ENCODE measurements around the gene NOX5.
"Not testable (repeated sequence)": the region's sequence is repeated elsewhere in the genome, so short reads cannot be mapped to it uniquely, and the experiment has no call there.

The NOX5 gene, protein sequence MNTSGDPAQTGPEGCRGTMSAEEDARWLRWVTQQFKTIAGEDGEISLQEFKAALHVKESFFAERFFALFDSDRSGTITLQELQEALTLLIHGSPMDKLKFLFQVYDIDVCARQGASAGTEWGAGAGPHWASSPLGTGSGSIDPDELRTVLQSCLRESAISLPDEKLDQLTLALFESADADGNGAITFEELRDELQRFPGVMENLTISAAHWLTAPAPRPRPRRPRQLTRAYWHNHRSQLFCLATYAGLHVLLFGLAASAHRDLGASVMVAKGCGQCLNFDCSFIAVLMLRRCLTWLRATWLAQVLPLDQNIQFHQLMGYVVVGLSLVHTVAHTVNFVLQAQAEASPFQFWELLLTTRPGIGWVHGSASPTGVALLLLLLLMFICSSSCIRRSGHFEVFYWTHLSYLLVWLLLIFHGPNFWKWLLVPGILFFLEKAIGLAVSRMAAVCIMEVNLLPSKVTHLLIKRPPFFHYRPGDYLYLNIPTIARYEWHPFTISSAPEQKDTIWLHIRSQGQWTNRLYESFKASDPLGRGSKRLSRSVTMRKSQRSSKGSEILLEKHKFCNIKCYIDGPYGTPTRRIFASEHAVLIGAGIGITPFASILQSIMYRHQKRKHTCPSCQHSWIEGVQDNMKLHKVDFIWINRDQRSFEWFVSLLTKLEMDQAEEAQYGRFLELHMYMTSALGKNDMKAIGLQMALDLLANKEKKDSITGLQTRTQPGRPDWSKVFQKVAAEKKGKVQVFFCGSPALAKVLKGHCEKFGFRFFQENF

DNA sequence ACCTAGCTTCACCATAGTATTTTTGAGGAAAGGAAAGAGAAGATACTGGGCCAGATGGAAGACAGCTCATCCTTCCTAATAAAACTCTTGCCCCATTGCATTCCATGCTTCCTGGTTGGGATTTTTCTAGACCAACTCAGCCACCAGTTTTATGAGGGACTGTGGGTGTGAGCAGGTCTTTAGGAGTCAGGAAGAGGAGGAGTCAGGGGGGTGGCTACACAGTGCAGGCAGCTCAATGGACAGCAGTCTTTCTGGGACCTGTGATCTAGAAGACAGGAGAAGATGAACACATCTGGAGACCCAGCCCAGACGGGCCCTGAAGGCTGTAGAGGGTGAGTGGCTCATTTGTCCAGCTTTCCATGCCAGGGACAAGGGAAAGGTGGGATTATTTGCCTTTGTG, at the start of gene NOX5:
Gene NOX5 (plus strand): TSS at position 242 of the 400 bp plus-strand sequence. CDS start 41 bp downstream, at position 283.
- no peak for DNase-seq

DNA sequence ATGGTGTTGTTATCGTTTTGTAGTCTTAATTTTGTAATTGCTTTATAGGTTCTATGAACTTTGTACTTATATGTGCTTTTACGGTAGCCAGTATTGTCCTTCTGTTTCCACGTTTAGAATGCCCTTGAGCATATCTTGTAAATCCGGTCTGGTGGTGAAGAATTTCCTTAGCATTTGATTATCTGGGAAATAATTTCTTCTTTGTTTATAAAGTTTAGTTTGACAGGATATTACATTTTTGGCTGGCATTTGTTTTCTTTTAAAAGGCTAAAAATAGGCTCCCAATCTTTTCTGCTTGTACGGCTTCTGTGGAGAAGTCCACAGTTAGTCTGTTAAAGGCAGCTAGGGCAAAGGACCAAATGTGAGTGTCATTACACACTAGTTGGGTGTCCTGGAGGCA, 47.5 kb upstream of the NOX5 start:
- no peak for DNase-seq

GRCh38 chr15:68967948-68968347, 46.5 kb upstream of the NOX5 start:
- no peak for DNase-seq

DNA sequence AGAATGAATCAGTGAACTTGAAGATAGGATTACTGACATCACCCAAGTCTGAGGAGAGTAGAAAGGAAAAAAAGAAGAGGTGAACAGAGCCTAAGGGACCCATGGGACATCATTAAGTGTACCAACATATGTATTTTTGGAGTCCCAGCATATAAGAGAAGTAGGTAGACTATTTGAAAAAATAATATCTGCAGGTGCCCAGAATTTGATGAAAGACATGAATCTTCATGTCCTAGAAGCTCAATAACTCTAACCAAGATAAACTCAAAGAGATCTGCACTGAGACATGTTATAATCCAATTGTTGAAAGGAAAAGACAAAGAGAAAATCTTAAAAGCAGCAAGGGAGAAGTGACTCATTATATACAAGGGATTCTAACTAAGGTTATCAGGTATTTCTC, 45.2 kb upstream of the NOX5 start:
- no peak for DNase-seq

DNA sequence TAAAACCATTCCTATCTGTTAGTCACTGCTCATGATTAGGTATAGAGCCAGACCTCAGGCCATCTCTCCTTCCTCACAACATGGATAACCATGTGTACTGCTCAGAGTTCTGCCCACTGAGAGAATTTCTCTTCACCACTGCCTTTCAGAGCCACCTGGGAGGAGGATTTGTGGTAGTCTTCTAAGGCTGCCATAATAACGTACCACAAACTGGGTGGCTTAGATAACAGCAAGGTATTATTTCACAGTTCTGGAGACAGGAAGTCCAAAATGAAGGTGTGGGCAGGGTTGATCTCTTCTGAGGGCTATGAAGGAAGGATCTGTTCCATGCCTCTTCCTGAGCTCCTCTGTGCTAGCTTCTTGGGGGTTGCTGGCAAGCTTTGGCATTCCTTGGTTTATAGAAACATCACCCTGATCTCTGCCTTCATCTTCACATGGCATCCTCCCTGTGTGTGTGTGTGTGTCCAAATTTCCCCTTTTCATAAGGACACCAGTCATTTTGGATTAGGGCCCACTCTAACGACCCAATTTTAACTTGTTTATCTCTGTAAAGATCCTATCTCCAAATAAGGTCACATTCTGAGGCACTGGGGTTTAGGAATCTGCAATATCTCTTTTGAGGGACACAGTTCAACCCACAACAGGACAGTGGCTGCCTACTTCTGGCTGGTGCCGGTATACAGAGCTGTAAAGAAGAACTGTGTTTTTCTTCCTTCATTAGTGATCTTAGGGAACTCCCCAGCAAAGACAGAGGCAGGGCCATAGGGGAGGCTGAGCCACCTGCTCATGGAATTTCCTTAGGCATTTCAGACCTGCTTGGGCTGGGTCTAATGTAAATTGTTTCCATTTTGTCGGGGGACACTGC, 42.1 kb upstream of the NOX5 start:
- no peak for DNase-seq

DNA sequence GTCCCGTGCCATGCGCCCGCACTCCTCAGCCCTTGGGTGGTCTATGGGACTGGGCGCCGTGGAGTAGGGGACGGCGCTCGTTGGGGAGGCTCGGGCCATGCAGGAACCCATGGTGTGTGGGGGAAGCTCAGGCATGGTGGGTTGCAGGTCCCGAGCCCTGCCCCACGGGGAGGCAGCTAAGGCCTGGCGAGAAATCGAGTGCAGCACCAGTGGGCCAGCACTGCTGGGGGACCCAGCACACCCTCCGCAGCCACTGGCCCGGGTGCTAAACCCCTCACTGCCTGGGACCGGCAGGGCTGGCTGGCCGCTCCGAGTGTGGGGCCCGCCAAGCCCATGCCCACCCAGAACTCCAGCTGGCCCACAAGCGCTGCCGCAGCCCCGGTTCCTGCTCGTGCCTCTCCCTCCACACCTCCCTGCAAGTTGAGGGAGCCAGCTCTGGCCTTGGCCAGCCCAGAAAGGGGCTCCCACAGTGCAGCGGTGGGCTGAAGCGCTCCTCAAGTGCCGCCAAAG, 38.8 kb upstream of the NOX5 start:
- not testable (repeated sequence) for DNase-seq

- not testable (repeated sequence) for DNase-seq
Observed at GRCh38 chr15:68977426-68977825, 37.1 kb upstream of the NOX5 start.

DNA sequence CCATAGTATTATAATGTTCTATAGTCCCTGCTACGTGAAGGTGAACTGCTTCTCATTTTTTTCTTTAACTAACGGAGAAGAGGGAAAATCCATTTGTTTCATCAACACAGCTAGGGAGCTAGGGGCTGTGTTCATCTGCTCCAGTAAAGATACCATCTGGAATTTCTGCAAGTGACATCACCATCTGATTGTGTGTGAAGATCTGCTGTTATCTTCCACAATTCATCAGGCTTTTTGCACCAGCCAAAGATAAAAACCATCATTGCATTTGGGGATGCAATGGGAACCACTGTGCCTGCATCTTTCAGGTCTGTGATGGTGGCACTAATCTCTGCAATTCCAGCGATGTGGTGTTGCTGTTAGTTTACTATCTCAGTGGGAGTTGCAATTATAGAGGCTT, 35.5 kb upstream of the NOX5 start:
- DNase-seq, result no peak

GRCh38 chr15:68979816-68980215, 34.7 kb upstream of the NOX5 start:
- DNase-seq, result no peak

DNA sequence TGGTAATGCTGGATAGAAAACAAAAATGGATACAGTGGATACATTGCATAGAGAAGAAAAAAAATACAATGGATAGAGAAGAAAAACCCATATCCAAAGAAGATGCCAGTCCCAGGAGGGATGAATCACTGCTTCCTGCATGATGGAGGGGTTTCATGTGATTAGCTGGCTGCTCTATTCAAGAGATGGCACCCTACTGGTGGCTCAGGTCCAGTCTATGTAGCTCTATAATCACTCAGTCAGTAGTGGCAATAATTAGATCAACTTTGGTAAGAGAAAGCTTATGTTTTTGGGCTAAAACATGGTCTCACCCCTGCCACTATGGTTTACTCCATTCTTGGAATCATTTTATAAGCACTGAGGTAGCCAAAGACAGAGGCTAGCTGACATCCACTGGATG, 33.7 kb upstream of the NOX5 start:
- DNase-seq, result no peak

DNA sequence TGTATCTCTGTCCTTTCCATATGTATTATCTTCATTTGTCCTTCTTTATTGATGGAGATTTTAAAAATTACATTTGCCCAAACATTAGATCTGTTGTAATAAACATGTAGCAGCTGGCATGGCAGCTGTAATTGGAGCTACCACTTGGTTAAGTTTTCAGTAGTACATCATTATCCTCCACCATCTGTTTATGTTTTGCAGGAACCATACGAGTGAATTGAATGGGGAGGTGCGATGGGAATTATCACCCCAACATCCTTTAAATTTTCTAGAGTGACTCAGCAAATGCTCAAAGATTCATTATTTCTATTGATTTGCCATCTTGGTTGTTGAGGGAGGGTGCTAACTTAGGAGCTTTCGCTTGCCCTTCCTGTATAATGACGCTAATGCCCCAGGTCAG, 32.6 kb upstream of the NOX5 start:
- DNase-seq, result no peak

- no peak for DNase-seq
Observed at GRCh38 chr15:68982976-68983563, 31.4 kb upstream of the NOX5 start.

DNA sequence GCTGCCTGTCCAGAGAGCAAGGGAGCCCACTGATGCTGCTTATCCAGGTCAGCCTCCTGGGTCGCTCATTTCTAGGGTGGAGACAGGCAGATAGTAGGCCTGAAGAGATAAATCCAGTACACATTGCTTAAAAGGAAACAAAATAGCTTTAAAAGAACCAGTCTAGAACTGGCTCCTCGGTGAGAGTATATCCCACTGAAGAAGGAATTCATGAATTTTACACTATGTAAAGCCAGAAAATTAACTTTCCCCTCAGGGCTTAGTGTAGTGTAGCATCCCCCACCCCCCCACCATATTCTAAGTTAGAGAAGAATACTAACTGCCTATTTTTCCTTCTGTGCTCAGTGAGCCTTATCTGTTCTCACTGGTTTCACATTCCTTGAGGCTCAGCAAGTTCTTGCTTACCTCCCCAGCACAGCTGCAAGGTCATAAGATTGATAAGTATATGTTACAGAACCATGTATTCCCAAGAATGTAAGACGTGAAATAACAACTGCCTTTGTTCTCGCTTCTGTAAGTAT, 30.5 kb upstream of the NOX5 start:
- DNase-seq, result no peak

GRCh38 chr15:68984586-68984985, 29.9 kb upstream of the NOX5 start:
- no peak for DNase-seq

DNA sequence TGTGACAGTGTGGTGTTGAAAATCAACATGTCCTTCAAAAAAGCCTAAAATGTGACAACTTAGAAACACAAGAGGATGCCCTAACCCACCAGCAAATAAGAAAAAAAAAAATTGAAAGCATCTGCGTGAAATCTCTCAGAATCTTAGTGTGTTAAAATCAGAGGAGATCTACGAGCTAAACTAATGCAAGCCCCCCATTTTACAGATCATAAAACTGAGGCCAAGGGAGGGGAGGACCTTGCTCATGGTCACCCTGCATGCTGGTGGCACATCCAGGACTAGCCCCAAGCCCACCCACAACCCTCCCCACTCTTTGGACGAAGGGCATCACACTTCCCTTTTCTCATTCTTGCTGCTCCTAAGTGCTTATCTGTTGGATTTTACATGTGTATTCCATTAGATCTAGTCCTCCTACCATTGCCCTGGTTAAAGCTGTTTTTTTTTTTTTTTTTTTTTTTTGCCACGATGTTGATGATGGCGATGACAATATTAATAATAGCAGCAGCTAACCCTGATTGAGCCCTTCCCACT, 29.1 kb upstream of the NOX5 start:
- no peak for DNase-seq

DNA sequence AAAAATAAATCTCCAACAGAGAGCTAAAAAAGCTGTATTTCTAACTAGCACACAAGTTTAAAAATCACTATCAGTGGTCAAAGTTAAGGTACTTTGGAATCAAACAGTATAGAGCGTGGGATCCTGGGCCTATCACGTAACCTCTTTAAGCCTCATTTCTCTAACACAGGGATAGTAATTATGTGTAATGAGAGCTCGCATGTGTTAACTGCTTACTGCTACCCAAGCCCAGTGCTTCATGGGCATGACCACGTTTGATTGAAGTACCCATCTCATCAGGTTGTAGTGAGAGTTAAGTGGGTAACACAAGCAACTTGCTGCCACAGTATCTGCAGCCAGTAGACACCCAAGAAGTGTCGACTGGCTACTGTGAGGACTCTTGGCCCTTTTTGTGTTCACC, 28.2 kb upstream of the NOX5 start:
- DNase-seq, result no peak

DNA sequence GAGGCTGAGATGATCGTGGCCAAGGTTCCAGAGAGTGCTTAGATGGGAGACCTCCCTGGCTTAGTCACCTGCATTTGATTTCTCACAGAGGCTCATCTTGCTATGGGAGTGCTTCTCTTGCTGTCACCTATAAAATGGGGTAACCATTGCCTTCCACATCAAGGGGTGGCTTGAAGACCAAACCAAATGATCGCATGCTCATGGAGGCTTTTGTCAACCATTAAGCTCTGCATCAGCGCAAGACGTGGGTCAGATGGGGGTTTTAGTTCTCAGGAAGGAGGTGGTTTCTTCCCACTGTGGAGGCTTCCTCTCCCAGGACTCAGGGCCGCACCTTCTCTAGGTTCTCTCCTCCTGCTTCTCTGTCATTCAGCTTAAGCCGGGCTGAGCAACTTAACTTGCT, 27.4 kb upstream of the NOX5 start:
- no peak for DNase-seq

- no peak for DNase-seq
Observed at GRCh38 chr15:68987676-68988075, 26.8 kb upstream of the NOX5 start.

GRCh38 chr15:68989541-68990230, 24.8 kb upstream of the NOX5 start:
- no peak for DNase-seq

DNA sequence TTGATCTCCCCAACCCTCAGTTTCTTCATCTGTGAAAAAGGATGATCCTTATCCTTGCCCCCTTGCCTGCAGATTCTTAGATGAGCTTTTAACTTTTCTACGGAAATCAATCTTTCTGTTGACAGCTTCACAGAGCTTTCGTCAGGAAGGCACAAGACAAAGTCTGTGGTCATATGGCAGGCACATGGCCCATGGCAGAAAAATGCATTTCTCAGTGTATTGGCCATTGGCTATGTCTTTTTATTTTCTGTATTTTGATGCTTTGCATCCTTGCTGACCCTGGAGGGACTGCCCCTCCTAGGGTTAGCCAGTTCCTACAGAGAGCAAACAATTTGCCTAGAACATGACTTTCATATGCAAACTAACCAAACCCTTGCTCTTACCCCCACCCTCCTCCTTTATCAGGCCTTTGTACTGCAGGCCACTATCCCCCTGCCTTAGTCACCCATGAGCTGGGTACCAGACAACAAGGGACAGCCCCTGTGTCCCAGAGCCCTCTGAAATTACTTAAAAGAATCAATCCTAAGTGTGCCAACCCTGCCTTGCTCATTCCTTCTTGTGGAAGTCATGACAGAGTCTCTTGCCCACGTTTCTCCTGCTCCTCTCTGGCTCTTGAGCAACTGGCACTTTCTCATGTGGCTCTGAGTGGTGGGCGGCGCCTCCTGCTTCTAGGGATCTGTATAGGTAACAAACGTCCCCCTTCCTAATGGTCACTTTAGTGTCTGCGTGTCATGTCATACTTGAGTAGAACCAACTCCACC, 24.1 kb upstream of the NOX5 start:
- no peak for DNase-seq

DNA sequence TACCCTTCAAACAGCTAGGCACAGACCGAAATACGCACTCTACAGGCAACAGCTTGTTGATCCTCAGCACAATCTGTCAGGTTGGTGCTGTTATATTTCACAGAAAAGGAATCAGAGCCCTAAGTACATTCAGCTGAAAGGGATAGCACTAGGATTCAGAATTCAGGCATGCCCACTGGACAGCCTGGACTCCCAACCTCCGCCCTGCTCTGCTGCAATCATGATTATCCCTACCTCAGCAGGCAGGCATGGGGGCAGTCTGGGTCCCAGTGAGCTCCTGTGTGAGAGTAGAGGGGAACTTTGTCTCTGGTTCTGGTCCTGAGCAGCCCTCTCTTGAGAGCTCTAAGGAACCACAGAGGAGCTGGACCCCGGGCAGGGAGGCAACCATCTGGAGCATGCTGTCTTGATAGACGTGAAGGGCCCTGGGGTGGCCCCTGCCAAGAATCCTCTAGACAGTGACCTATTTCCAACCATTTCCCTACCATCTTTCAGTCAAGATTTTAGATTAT, 23.4 kb upstream of the NOX5 start:
- no peak for DNase-seq

Measured in activated effector memory CD4-positive, alpha-beta T cell treated with Interleukin-2 at 50 U/mL for 16 hours (primary cell).